ENCODE results near the gene ROR2.

GRCh38 chr9:91519520-91520277 lies 430.3 kb downstream of the ROR2 start:
- TF ChIP-seq POLR2A (IDR thresholded peaks at IDR 0.05) (no peak), CTCF (IDR thresholded peaks at IDR 0.05) (no peak)

Data from thyroid gland (tissue), 4 donors.